ENCODE measurements around the gene SLC35F3.

DNA sequence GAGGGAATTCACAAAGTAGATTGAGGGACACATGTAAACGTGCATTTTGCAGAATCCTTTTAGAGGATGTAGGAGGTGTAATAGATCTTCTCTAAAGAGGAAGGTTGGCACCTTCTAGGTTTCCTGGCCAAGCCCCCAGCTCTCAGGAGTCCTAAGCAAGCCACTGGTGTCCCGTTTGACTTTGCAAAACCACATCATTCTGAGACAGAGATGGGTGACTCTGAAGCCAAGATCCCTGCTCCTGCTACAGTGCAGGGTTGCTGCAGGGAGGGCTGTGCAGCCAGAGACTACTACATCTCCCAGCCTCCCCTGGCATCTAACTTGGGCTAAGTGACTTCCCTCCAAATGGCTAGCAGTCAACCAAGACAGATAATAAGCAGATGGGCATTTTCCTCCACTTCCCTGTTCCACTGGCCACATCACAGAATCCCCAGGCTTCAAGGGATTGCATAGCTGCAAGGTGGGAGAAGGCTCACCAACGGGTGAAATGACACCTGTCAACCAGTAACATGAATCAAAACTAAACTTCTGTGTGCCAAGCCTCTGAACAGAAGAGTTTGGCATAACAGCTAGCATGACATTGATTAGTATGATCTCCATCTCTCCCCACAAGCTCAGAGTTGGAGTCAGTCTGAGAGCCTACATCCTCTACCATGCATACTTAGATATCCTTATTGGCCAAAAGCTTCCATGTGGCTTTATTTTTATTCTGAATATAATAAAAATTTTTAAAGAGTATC is 339.2 kb downstream of the SLC35F3 start:
- no peak for TF ChIP-seq CTCF (IDR thresholded peaks at IDR 0.05; ENCODE audit: poor library complexity)
- no peak for TF ChIP-seq EZH2 (IDR thresholded peaks at IDR 0.05; ENCODE audit: borderline replicate concordance)
